DND-41 (cell line): ENCODE data around the gene MMP8.

Source experiments
- CTCF ChIP-seq: IDR thresholded peaks from 2 replicates; pipeline ENCODE4 v1.5.1; 2012; ENCODE audit warnings: borderline replicate concordance, low read length, moderate library complexity, mild to moderate bottlenecking; ENCODE audit not compliant: poor library complexity, severe bottlenecking; ENCODE audit errors: extremely low read depth
- EZH2 ChIP-seq: IDR thresholded peaks from 3 replicates; pipeline ENCODE4 v1.6.1; 2012; ENCODE audit warnings: borderline replicate concordance, low read depth, mild to moderate bottlenecking, moderate library complexity, low read length, inconsistent platforms; ENCODE audit not compliant: severe bottlenecking

- TF ChIP-seq CTCF (no peak), EZH2 (no peak)
Observed at GRCh38 chr11:102712137-102712536, 12.6 kb downstream of the MMP8 start.
